Activated B cell treated with CpG ODN at 0.5 μM for 24 hours (primary cell): ENCODE data around the gene DRC3. TPM values are rescaled to one million over a fixed set of nuclear protein-coding genes. Genes with fewer than 3 reads are reported as not detected.
"Not testable (repeated sequence)": the region's sequence is repeated elsewhere in the genome, so short reads cannot be mapped to it uniquely, and the experiment has no call there.

Source experiments
- ATAC-seq: fragments of 200-7000 bp; cut with Tn5 transposase; one replicate; pipeline ENCODE4 v1.10.0; 2021; ENCODE audit warnings: low read depth, mild to moderate bottlenecking, moderate library complexity
- CTCF ChIA-PET: fragments of 350-600 bp; sonication (Branson Sonifier 250); formaldehyde crosslinking; loops from one replicate; lab custom pipeline; 2021; ENCODE audit warnings: antibody characterized with exemption; lab: Charles Lee
- POLR2A ChIA-PET: fragments of 350-600 bp; sonication (Branson Sonifier 250); formaldehyde crosslinking; loops from one replicate; lab custom pipeline; 2021; ENCODE audit warnings: antibody characterized with exemption; lab: Charles Lee
- DNase-seq: peaks from one replicate; pipeline ENCODE4 v3.0.0; 2022
- H3K27ac Mint-ChIP-seq: one replicate; pipeline ENCODE4 v1.8.0; 2020; ENCODE audit warnings: mixed read lengths
- H3K27me3 Mint-ChIP-seq: one replicate; pipeline ENCODE4 v1.8.0; 2021; ENCODE audit warnings: mixed read lengths
- H3K36me3 Mint-ChIP-seq: one replicate; pipeline ENCODE4 v1.8.0; 2021; ENCODE audit warnings: low read depth, mixed read lengths
- H3K4me1 Mint-ChIP-seq: one replicate; pipeline ENCODE4 v1.8.0; 2021; ENCODE audit warnings: mixed read lengths
- H3K4me3 Mint-ChIP-seq: one replicate; pipeline ENCODE4 v1.8.0; 2020; ENCODE audit warnings: mild to moderate bottlenecking, mixed read lengths
- H3K9me3 Mint-ChIP-seq: one replicate; pipeline ENCODE4 v1.8.0; 2020; ENCODE audit warnings: mixed read lengths
- CTCF ChIP-seq: fragments of 200-600 bp; IDR thresholded peaks from one replicate; pipeline ENCODE4 v1.8.0; 2022; ENCODE audit warnings: antibody characterized with exemption, mild to moderate bottlenecking
- intact Hi-C: fragments of 100-400 bp; cut with micrococcal nuclease; formaldehyde crosslinking; loops from one replicate; pipeline ENCODE4 v1.15.1; 2024
- total RNA-seq: library from RNA; stranded (reverse); gene quantifications from 2 replicates; pipeline ENCODE4 v1.2.3, GENCODE V29; 2022

The DRC3 gene
- total RNA-seq, 1 donor from 2014 or later: not detected

GRCh38 chr17:17989618-17990017 is 17.0 kb downstream of the DRC3 start:
- Mint-ChIP-seq H3K4me1 (no peaks in the 10 kb centered on the region), H3K27me3 (no peaks in the 10 kb centered on the region), H3K4me3 (no peak overlapping the region), H3K9me3 (no peaks in the 10 kb centered on the region), H3K36me3 (no peaks in the 10 kb centered on the region), H3K27ac (no peak overlapping the region)
- POLR2A ChIA-PET: no interaction called here
- CTCF ChIA-PET: no interaction called here
- TF ChIP-seq CTCF: no peak
- intact Hi-C loops: loop anchor here (5.0 kb wide), 1 partner anchor 43 kb away; no protein-coding TSS in a partner anchor
- DNase-seq: no peak
- ATAC-seq: no peak

- no peaks in the 10 kb centered on the region for H3K27me3 Mint-ChIP-seq
- ChIA-PET POLR2A (no interaction called here), CTCF (no interaction called here)
- ATAC-seq: no peak
- no peaks in the 10 kb centered on the region for H3K4me1 Mint-ChIP-seq
- intact Hi-C loops: loop anchor here (5.0 kb wide), 1 partner anchor 42 kb away; no protein-coding TSS in a partner anchor
- no peak for TF ChIP-seq CTCF
- H3K27ac Mint-ChIP-seq: no peak overlapping the region
- H3K36me3 Mint-ChIP-seq: no peaks in the 10 kb centered on the region
- DNase-seq: no peak
- no peak overlapping the region for H3K4me3 Mint-ChIP-seq
- H3K9me3 Mint-ChIP-seq: no peaks in the 10 kb centered on the region
These were observed 17.6 kb downstream of the DRC3 start for GRCh38 chr17:17990282-17990681.

GRCh38 chr17:17993366-17993765 is 20.7 kb downstream of the DRC3 start:
- POLR2A ChIA-PET: no interaction called here
- DNase-seq (no peak), ATAC-seq (no peak)
- H3K27me3 Mint-ChIP-seq: no peaks in the 10 kb centered on the region
- no peak overlapping the region for H3K27ac Mint-ChIP-seq
- intact Hi-C loops: loop anchor here (5.0 kb wide), 1 partner anchor 39 kb away; no protein-coding TSS in a partner anchor
- H3K4me3 Mint-ChIP-seq: no peak overlapping the region
- H3K9me3 Mint-ChIP-seq: no peaks in the 10 kb centered on the region
- CTCF ChIA-PET: no interaction called here
- H3K36me3 Mint-ChIP-seq: no peaks in the 10 kb centered on the region
- TF ChIP-seq CTCF: no peak
- no peaks in the 10 kb centered on the region for H3K4me1 Mint-ChIP-seq

DNA sequence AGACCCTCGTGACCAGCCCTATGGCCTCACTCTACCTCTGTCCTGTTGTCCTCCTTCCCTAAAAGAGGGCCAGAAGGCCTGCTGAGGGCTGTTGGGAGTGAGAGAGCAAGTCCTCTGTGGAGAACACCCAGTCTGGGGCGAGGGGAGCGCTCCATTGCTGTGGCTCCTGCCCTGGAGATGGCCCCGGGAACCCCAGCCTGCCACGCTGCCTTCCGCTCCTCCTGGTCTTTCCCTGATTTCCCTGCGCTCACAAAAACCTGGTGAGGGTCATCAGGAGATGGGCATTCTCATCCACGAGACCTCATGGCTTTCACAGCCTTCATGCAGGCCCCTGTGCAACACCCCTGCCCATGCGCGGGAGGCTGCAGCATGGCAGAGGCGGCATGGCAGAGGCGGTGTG is 21.2 kb downstream of the DRC3 start:
- no peaks in the 10 kb centered on the region for H3K27me3 Mint-ChIP-seq
- no peak overlapping the region for H3K27ac Mint-ChIP-seq
- no peaks in the 10 kb centered on the region for H3K36me3 Mint-ChIP-seq
- no peak overlapping the region for H3K4me3 Mint-ChIP-seq
- intact Hi-C loops: loop anchor here (5.0 kb wide), 1 partner anchor 38 kb away; no protein-coding TSS in a partner anchor
- H3K4me1 Mint-ChIP-seq: no peaks in the 10 kb centered on the region
- H3K9me3 Mint-ChIP-seq: no peaks in the 10 kb centered on the region
- no peak for TF ChIP-seq CTCF
- CTCF ChIA-PET: no interaction called here
- ATAC-seq: no peak
- POLR2A ChIA-PET: no interaction called here
- no peak for DNase-seq

- intact Hi-C loops: loop anchor here (5.0 kb wide), 1 partner anchor 38 kb away; no protein-coding TSS in a partner anchor
- no peak overlapping the region for H3K4me3 Mint-ChIP-seq
- H3K27ac Mint-ChIP-seq: no peak overlapping the region
- ChIA-PET CTCF (no interaction called here), POLR2A (no interaction called here)
- H3K4me1 Mint-ChIP-seq: no peaks in the 10 kb centered on the region
- TF ChIP-seq CTCF: no peak
- no peaks in the 10 kb centered on the region for H3K9me3 Mint-ChIP-seq
- H3K36me3 Mint-ChIP-seq: no peaks in the 10 kb centered on the region
- DNase-seq (no peak), ATAC-seq (peak; percentile 18)
- H3K27me3 Mint-ChIP-seq: no peaks in the 10 kb centered on the region
These were observed 21.8 kb downstream of the DRC3 start for GRCh38 chr17:17994271-17995069.

DNA sequence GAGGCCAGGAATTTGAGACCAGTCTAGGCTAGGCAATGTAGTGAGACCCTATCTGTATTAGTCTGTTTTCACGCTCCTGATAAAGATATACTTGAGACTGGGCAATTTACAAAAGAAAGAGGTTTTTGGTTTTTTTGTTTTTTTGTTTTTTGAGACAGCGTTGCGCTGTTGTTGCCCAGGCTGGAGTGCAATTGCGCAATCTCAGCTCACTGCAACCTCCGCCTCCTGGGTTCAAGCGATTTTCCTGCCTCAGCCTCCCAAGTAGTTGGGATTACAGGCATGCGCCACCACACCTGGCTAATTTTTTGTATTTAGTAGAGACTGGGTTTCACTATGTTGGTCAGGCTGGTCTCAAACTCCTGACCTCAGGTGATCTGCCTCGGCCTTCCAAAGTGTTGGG is 23.2 kb downstream of the DRC3 start:
- H3K36me3 Mint-ChIP-seq, H3K27me3 Mint-ChIP-seq, CTCF ChIA-PET, H3K27ac Mint-ChIP-seq, H3K4me3 Mint-ChIP-seq, DNase-seq, H3K9me3 Mint-ChIP-seq, intact Hi-C loops, POLR2A ChIA-PET, ATAC-seq, H3K4me1 Mint-ChIP-seq: not testable (repeated sequence)
